ENCODE results near the gene CUTC. TPM values are rescaled to one million over a fixed set of nuclear protein-coding genes. Genes with fewer than 3 reads are reported as not detected.

CUTC gene
- total RNA-seq, 2 experiments from 2014 or later = 26.0 to 26.6 TPM

DNA sequence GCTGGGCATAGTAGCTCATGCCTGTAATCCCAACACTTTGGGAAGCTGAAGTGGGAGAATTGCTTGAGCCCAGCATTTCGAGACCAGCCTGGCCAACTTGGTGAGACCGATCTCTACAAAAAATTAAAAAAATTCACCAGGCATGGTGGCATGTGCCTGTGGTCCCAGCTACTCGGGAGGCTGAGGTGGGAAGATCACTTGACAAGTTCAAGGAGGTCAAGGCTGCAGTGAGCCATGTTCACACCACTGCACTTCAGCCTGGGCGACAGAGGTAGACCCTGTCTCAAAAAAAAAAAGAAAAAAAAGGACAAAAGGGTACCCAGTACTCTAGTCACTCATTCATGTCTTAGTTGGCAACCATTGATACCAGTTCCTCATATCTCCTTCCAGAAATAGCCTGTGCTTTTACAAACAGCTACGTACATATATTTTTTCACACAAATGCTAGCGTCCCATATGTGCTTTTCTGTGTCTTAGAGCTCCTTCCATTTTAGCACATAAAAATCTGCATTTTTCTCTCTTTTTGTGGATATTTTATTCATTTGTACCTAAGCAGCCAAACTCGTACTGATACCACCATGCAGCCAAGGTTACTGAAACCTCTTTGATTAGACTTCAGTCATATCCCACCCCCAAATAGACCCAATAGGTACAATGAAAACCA lies 55.9 kb downstream of the CUTC start:
- intact Hi-C loops (cut with micrococcal nuclease) = no loop called here
- CTCF ChIA-PET = no interaction called here

DNA sequence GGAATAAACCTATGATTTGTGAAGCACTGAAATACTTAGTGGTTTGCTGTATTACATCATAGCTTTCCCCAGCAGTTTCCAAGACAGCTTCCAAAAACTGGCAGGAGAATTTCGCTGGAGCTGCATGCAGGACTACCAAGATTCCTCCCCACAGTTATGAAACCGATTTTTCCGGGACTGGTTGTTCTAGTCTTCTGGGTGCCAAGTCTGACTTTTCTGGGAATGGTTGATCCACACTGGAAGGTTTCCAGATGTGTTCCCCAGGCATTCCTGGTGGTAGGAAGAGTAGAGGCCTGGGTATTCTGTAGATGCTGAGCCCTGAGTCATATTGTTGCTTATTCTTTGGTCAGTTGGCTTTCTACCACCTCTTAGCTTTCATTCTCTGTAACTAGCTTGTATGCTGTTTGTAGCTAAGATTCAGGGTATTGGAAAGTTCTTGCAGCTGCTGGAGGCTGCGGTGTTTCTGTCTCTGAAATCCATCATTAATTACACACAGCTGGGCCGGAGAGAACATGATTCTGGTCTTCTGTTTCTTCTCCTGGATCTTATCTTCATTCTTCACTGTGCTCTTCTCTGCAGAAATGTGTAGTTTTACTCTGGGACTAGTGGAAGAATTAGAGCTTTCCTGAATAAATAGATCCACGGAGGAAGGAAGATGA lies 56.7 kb downstream of the CUTC start:
- H3K36me3 Mint-ChIP-seq = peaks cover 2% of the 10 kb centered on the region
- no peaks in the 10 kb centered on the region for H3K4me1 Mint-ChIP-seq (ENCODE audit: low read depth)
- H3K9me3 Mint-ChIP-seq = no peaks in the 10 kb centered on the region
- H3K4me3 Mint-ChIP-seq = no peak overlapping the region
- ChIA-PET POLR2A (interaction anchor here (0.5 kb wide), 1 partner anchor 81 kb away, joined by 4 read pairs; no protein-coding TSS in a partner anchor), CTCF (no interaction called here)
- intact Hi-C loops (cut with micrococcal nuclease) = no loop called here
- no peak overlapping the region for H3K27ac Mint-ChIP-seq
- DNase-seq = no peak
- H3K27me3 Mint-ChIP-seq = no peaks in the 10 kb centered on the region

More for the DNA sequence above, 55.9 kb downstream of the CUTC start:
- H3K4me1 Mint-ChIP-seq (ENCODE audit: low read depth) = no peaks in the 10 kb centered on the region
- no peaks in the 10 kb centered on the region for H3K9me3 Mint-ChIP-seq
- no peak for DNase-seq
- no peaks in the 10 kb centered on the region for H3K27me3 Mint-ChIP-seq
- no peak overlapping the region for H3K4me3 Mint-ChIP-seq
- POLR2A ChIA-PET = no interaction called here
- no peaks in the 10 kb centered on the region for H3K36me3 Mint-ChIP-seq
- H3K27ac Mint-ChIP-seq = no peak overlapping the region

GRCh38 chr10:99791831-99792230 lies 59.8 kb downstream of the CUTC start:
- CTCF ChIA-PET = no interaction called here
- Mint-ChIP-seq H3K9me3 (no peaks in the 10 kb centered on the region), H3K36me3 (peaks cover 2% of the 10 kb centered on the region), H3K27me3 (no peaks in the 10 kb centered on the region), H3K27ac (no peak overlapping the region), H3K4me3 (no peak overlapping the region), H3K4me1 (ENCODE audit: low read depth) (no peaks in the 10 kb centered on the region)
- intact Hi-C loops (cut with micrococcal nuclease) = no loop called here
- POLR2A ChIA-PET = no interaction called here
- DNase-seq = no peak

DNA sequence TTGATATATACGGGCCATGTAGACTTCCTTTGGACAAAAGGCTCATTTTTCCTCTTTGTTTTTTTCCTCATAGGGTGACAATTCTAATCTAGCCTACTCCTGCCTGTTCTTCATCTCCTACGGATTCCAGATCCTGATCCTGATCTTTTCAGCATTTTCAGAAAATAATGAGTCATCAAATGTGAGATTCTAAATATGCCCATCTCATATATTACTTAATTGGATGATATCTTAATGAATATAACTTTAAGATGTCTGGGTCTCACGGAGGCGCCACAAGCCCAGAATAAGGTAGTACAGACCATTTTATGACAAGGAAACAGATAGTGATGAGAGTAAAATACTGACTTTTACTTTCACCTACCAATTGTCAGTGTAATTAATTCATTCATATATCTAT lies 61.8 kb downstream of the CUTC start:
- Mint-ChIP-seq H3K9me3 (no peaks in the 10 kb centered on the region), H3K4me3 (no peak overlapping the region), H3K27me3 (no peaks in the 10 kb centered on the region), H3K4me1 (ENCODE audit: low read depth) (no peaks in the 10 kb centered on the region), H3K27ac (no peak overlapping the region), H3K36me3 (peaks cover 2% of the 10 kb centered on the region)
- intact Hi-C loops (cut with micrococcal nuclease) = no loop called here
- no peak for DNase-seq
- POLR2A ChIA-PET = no interaction called here
- CTCF ChIA-PET = interaction anchor here (0.9 kb wide), 1 partner anchor 16 kb away, joined by 3 read pairs; no protein-coding TSS in a partner anchor

DNA sequence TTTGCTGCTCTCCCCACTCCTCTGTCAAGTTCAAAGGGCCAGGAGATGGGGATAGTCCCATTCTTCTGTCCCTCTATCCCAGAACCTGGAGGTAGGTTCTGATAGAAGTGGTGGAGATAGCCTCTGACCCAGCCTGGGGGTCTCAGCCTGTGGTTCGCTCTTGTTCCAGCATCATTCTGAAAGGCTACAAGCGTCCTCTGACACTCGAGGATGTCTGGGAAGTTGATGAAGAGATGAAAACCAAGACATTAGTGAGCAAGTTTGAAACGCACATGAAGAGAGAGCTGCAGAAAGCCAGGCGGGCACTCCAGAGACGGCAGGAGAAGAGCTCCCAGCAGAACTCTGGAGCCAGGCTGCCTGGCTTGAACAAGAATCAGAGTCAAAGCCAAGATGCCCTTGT lies 64.9 kb downstream of the CUTC start:
- no peak for DNase-seq

GRCh38 chr10:99798031-99798430 lies 66.0 kb downstream of the CUTC start:
- intact Hi-C loops (cut with micrococcal nuclease) = no loop called here
- no peaks in the 10 kb centered on the region for H3K27me3 Mint-ChIP-seq
- no peaks in the 10 kb centered on the region for H3K9me3 Mint-ChIP-seq
- H3K36me3 Mint-ChIP-seq = peaks cover 2% of the 10 kb centered on the region
- H3K27ac Mint-ChIP-seq = no peak overlapping the region
- no peak for DNase-seq
- H3K4me1 Mint-ChIP-seq (ENCODE audit: low read depth) = no peaks in the 10 kb centered on the region
- H3K4me3 Mint-ChIP-seq = no peak overlapping the region
- ChIA-PET POLR2A (interaction anchor here (0.6 kb wide), 1 partner anchor 162 kb away, joined by 3 read pairs; no protein-coding TSS in a partner anchor), CTCF (interaction anchor here (0.7 to 1.2 kb wide), 2 partner anchors 9 to 47 kb away, joined by 3 read pairs; no protein-coding TSS in a partner anchor)

More for the DNA sequence above, 64.9 kb downstream of the CUTC start:
- H3K4me3 Mint-ChIP-seq = no peak overlapping the region
- no peaks in the 10 kb centered on the region for H3K27me3 Mint-ChIP-seq
- peaks cover 2% of the 10 kb centered on the region for H3K36me3 Mint-ChIP-seq
- CTCF ChIA-PET = no interaction called here
- H3K9me3 Mint-ChIP-seq = no peaks in the 10 kb centered on the region
- no peak overlapping the region for H3K27ac Mint-ChIP-seq
- intact Hi-C loops (cut with micrococcal nuclease) = no loop called here
- POLR2A ChIA-PET = no interaction called here
- H3K4me1 Mint-ChIP-seq (ENCODE audit: low read depth) = no peaks in the 10 kb centered on the region

DNA sequence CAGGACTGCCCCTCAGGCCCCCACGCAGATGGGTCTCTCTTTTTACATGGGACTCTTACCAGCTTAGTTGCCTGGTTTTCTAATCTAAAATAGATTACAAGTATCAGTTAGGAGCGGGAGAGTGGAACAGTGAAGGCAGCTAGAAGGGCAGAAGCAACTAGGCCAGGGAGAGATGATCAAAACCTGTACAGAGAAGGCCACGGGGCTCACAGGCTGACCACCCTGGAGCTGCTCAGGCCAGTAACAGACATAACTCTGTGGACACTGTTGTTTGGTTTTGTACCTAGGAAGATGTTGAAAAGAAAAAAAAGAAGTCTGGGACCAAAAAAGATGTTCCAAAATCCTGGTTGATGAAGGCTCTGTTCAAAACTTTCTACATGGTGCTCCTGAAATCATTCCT lies 66.9 kb downstream of the CUTC start:
- Mint-ChIP-seq H3K36me3 (no peaks in the 10 kb centered on the region), H3K4me1 (ENCODE audit: low read depth) (no peaks in the 10 kb centered on the region), H3K27ac (no peak overlapping the region), H3K9me3 (no peaks in the 10 kb centered on the region), H3K4me3 (no peak overlapping the region), H3K27me3 (no peaks in the 10 kb centered on the region)
- POLR2A ChIA-PET = interaction anchor here (0.8 kb wide), 1 partner anchor 12 kb away, joined by 3 read pairs; no protein-coding TSS in a partner anchor
- DNase-seq = no peak
- CTCF ChIA-PET = no interaction called here
- intact Hi-C loops (cut with micrococcal nuclease) = no loop called here

- Mint-ChIP-seq H3K27me3 (no peaks in the 10 kb centered on the region), H3K9me3 (no peaks in the 10 kb centered on the region), H3K27ac (no peak overlapping the region), H3K4me3 (no peak overlapping the region), H3K4me1 (ENCODE audit: low read depth) (no peaks in the 10 kb centered on the region), H3K36me3 (peaks cover 1% of the 10 kb centered on the region)
- DNase-seq = no peak
- ChIA-PET CTCF (interaction anchor here (1.0 to 1.2 kb wide), 2 partner anchors 46 to 246 kb away, joined by 3 read pairs; no protein-coding TSS in a partner anchor), POLR2A (interaction anchor here (0.8 kb wide), 1 partner anchor 11 kb away, joined by 3 read pairs; no protein-coding TSS in a partner anchor)
- intact Hi-C loops (cut with micrococcal nuclease) = no loop called here
Observed at GRCh38 chr10:99799613-99800012, 67.6 kb downstream of the CUTC start.

DNA sequence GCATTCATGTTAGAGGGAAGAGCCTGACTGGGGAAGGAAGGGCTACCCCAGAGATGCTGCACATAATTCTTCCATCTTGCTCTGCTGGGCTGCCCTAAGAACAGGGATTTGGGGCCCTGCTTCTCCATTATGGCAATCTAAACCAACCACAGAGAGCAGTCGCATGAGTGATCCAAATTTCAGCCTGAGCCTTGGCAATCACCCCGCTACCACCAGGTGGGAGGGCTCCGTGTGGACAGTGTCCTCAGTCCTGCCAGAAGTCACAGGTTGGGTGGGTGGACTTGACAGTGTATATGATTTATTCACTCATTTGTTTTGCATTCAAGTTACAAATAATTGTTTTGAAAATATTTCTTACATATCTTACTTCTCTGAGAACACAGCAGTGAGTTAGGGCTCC lies 72.4 kb downstream of the CUTC start:
- H3K36me3 Mint-ChIP-seq = peaks cover 5% of the 10 kb centered on the region
- POLR2A ChIA-PET = no interaction called here
- CTCF ChIA-PET = no interaction called here
- intact Hi-C loops (cut with micrococcal nuclease) = no loop called here
- DNase-seq = no peak
- no peaks in the 10 kb centered on the region for H3K9me3 Mint-ChIP-seq
- no peak overlapping the region for H3K4me3 Mint-ChIP-seq
- no peaks in the 10 kb centered on the region for H3K27me3 Mint-ChIP-seq
- no peak overlapping the region for H3K27ac Mint-ChIP-seq
- no peaks in the 10 kb centered on the region for H3K4me1 Mint-ChIP-seq (ENCODE audit: low read depth)

DNA sequence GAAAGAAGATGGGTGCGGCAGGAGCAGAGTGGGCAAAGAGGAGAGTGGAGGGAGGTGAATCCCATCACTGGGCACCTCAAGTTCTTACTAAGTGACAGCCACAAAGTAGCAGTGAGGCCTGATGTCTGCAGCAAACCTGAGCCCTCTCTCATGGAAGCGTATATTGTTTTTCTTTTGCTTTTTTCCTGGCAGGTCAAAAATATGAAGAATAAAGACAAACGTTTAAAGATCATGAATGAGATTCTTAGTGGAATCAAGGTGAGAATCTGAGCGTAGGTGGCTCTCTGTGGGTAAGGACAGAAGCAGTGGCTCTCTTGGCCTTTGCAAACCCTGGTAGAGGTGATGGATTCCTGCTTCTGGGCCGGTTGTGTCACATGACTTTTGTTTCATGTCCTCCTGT lies 73.2 kb downstream of the CUTC start:
- no peak overlapping the region for H3K4me3 Mint-ChIP-seq
- no peak for DNase-seq
- H3K9me3 Mint-ChIP-seq = no peaks in the 10 kb centered on the region
- POLR2A ChIA-PET = no interaction called here
- intact Hi-C loops (cut with micrococcal nuclease) = no loop called here
- H3K27ac Mint-ChIP-seq = no peak overlapping the region
- CTCF ChIA-PET = no interaction called here
- H3K36me3 Mint-ChIP-seq = peaks cover 5% of the 10 kb centered on the region
- no peaks in the 10 kb centered on the region for H3K27me3 Mint-ChIP-seq
- H3K4me1 Mint-ChIP-seq (ENCODE audit: low read depth) = no peaks in the 10 kb centered on the region

Data from activated CD4-positive, alpha-beta memory T cell treated with anti-CD3 and anti-CD28 coated beads for 36 hours (primary cell).